GM20000 (cell line): ENCODE results near the gene B3GNT3.

Source experiments
- DNase-seq: peaks from one replicate; pipeline ENCODE4 v3.0.0; 2012; ENCODE audit warnings: low spot score
- CTCF ChIP-seq: IDR thresholded peaks from 2 replicates; pipeline ENCODE4 v1.5.1; 2012; ENCODE audit warnings: mild to moderate bottlenecking, control low read depth; ENCODE audit errors: extremely low read depth, missing control alignments

B3GNT3 gene

GRCh38 chr19:17758515-17758914 lies 36.4 kb upstream of the B3GNT3 start:
- no peak for DNase-seq
- no peak for TF ChIP-seq CTCF

- no peak for DNase-seq
- no peak for TF ChIP-seq CTCF
These were observed 33.8 kb upstream of the B3GNT3 start for GRCh38 chr19:17761148-17761547.

- no peak for TF ChIP-seq CTCF
- DNase-seq = no peak
These were observed 32.3 kb upstream of the B3GNT3 start for GRCh38 chr19:17762505-17763229.

GRCh38 chr19:17764348-17764747 lies 30.6 kb upstream of the B3GNT3 start:
- no peak for DNase-seq
- TF ChIP-seq CTCF = no peak

GRCh38 chr19:17765069-17765618 lies 29.8 kb upstream of the B3GNT3 start:
- DNase-seq = no peak
- no peak for TF ChIP-seq CTCF

GRCh38 chr19:17766543-17767131 lies 28.3 kb upstream of the B3GNT3 start:
- peak; percentile 84 for TF ChIP-seq CTCF

GRCh38 chr19:17767559-17767958 lies 27.4 kb upstream of the B3GNT3 start:
- TF ChIP-seq CTCF = no peak
- DNase-seq = no peak

More at GRCh38 chr19:17766543-17767131, 28.3 kb upstream of the B3GNT3 start:
- DNase-seq = no peak
